HFFc6 (cell line): ENCODE measurements around the gene OLIG1. TPM values are rescaled to one million over a fixed set of nuclear protein-coding genes. Genes with fewer than 3 reads are reported as not detected.

Experiments used
- DNase-seq: peaks from one replicate; pipeline ENCODE4 v3.0.0-alpha.2; 2018
- H3K27ac Mint-ChIP-seq: 2 replicates; pipeline ENCODE4 v1.8.0; 2020; ENCODE audit warnings: mild to moderate bottlenecking, mixed read lengths
- H3K27me3 Mint-ChIP-seq: 2 replicates; pipeline ENCODE4 v1.8.0; 2021; ENCODE audit warnings: mild to moderate bottlenecking, moderate library complexity, mixed read lengths; ENCODE audit not compliant: insufficient read depth
- H3K36me3 Mint-ChIP-seq: 2 replicates; pipeline ENCODE4 v1.8.0; 2021; ENCODE audit warnings: low read depth, mixed read lengths
- H3K4me1 Mint-ChIP-seq: 2 replicates; pipeline ENCODE4 v1.8.0; 2020; ENCODE audit warnings: low read depth, mixed read lengths
- H3K4me3 Mint-ChIP-seq: 2 replicates; pipeline ENCODE4 v1.8.0; 2020; ENCODE audit warnings: mild to moderate bottlenecking, moderate library complexity, mixed read lengths
- H3K9me3 Mint-ChIP-seq: 2 replicates; pipeline ENCODE4 v1.8.0; 2020; ENCODE audit warnings: mild to moderate bottlenecking, mixed read lengths
- total RNA-seq, 6 experiments: library from RNA; stranded (reverse); fragmentation: NEBNext Ultra II Directional; extraction: Animal tissue kit (Norgen Biotek cat#: 25700); gene quantifications; 2 replicates in 1 of 6; 3 replicates in 5 of 6; pipeline ENCODE4 v1.2.3, GENCODE V29; 2021
- TF ChIP-seq, protein P1 (sequence below): fragments of 200-600 bp; sonication (generic); IDR thresholded peaks from 2 replicates; pipeline ENCODE4 v1.5.0; 2021; ENCODE audit warnings: antibody characterized with exemption, mild to moderate bottlenecking

OLIG1 gene
- total RNA-seq, 6 experiments from 2014 or later = not detected

DNA sequence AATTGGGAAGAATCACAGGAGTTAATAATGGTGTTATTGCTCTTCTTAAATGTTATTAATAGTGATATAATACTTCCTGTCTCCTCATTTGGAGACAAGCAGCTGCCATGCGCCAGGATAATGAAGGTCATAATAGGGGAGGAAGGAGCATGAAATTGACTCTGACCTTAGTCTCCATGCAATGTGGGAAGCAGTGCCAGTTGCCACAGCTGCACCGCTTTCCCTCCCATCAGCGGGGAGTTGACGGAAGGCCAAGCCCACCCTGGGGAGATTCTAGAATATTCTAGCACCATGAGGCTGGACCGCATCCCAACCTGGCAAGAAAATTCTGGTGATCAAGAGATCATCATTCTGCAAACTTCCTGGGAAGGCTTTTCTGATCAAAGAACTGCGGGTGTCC lies 11.0 kb upstream of the OLIG1 start:
- Mint-ChIP-seq H3K4me1 (no peaks in the 10 kb centered on the region), H3K27me3 (peaks cover 61% of the 10 kb centered on the region)
- TF ChIP-seq, protein P1, sequence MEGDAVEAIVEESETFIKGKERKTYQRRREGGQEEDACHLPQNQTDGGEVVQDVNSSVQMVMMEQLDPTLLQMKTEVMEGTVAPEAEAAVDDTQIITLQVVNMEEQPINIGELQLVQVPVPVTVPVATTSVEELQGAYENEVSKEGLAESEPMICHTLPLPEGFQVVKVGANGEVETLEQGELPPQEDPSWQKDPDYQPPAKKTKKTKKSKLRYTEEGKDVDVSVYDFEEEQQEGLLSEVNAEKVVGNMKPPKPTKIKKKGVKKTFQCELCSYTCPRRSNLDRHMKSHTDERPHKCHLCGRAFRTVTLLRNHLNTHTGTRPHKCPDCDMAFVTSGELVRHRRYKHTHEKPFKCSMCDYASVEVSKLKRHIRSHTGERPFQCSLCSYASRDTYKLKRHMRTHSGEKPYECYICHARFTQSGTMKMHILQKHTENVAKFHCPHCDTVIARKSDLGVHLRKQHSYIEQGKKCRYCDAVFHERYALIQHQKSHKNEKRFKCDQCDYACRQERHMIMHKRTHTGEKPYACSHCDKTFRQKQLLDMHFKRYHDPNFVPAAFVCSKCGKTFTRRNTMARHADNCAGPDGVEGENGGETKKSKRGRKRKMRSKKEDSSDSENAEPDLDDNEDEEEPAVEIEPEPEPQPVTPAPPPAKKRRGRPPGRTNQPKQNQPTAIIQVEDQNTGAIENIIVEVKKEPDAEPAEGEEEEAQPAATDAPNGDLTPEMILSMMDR = no peak

DNA sequence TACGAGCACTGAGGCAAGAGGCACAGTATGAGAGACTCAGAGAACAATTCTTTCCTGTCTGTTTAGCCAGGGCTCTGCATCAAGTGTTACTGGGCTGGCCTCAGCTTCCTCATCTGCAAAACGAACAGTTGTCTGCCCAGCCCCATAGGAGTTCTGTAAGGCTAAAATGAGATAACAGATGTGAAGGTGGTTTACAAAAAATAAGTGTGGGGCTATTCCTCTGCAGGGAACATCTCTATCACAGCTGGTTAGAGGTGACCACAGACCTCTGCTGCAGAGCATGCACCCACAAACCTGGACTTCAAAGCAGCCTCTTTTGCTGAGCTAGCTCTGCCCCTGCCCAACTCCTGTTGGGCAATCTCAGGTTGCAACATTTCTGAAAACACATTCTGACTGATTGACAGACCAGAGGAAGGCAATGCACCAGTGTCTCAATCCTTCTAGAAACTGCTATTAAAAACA lies 10.5 kb upstream of the OLIG1 start:
- TF ChIP-seq, protein P1 = no peak
- DNase-seq = no peak
- Mint-ChIP-seq H3K27me3 (peaks cover 63% of the 10 kb centered on the region), H3K36me3 (no peaks in the 10 kb centered on the region), H3K9me3 (no peaks in the 10 kb centered on the region), H3K27ac (no peak overlapping the region), H3K4me1 (no peaks in the 10 kb centered on the region), H3K4me3 (no peak overlapping the region)

More for the DNA sequence above, 11.0 kb upstream of the OLIG1 start:
- no peak overlapping the region for H3K4me3 Mint-ChIP-seq
- no peak for DNase-seq
- H3K27ac Mint-ChIP-seq = no peak overlapping the region
- no peaks in the 10 kb centered on the region for H3K9me3 Mint-ChIP-seq
- H3K36me3 Mint-ChIP-seq = no peaks in the 10 kb centered on the region

DNA sequence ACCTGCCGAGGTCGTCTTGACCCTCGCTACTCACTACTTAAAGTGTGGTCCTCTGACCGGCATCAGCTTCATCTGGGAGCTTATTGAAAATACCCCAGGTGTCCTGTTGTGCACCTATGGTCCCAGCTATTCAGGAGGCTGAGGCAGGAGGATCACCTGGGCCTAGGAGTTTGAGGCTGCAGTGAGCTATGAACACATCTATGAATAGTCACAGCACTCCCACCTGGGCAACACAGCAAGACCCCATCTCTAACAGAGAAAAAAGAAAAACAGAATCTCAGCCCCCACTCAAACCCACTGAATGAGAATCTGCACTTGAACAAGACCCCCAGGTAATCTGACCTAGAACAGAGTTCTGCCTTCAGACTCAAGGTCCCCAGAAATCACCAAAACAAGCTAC lies 8.7 kb upstream of the OLIG1 start:
- H3K4me1 Mint-ChIP-seq = no peaks in the 10 kb centered on the region
- TF ChIP-seq, protein P1 = no peak
- H3K9me3 Mint-ChIP-seq = no peaks in the 10 kb centered on the region
- peaks cover 65% of the 10 kb centered on the region for H3K27me3 Mint-ChIP-seq
- H3K4me3 Mint-ChIP-seq = no peak overlapping the region
- DNase-seq = no peak
- H3K27ac Mint-ChIP-seq = no peak overlapping the region
- H3K36me3 Mint-ChIP-seq = no peaks in the 10 kb centered on the region

GRCh38 chr21:33063375-33063883 lies 6.5 kb upstream of the OLIG1 start:
- Mint-ChIP-seq H3K9me3 (no peaks in the 10 kb centered on the region), H3K27me3 (peaks cover 65% of the 10 kb centered on the region), H3K27ac (no peak overlapping the region), H3K4me3 (no peak overlapping the region), H3K4me1 (no peaks in the 10 kb centered on the region), H3K36me3 (no peaks in the 10 kb centered on the region)
- no peak for DNase-seq
- TF ChIP-seq, protein P1 = no peak

DNA sequence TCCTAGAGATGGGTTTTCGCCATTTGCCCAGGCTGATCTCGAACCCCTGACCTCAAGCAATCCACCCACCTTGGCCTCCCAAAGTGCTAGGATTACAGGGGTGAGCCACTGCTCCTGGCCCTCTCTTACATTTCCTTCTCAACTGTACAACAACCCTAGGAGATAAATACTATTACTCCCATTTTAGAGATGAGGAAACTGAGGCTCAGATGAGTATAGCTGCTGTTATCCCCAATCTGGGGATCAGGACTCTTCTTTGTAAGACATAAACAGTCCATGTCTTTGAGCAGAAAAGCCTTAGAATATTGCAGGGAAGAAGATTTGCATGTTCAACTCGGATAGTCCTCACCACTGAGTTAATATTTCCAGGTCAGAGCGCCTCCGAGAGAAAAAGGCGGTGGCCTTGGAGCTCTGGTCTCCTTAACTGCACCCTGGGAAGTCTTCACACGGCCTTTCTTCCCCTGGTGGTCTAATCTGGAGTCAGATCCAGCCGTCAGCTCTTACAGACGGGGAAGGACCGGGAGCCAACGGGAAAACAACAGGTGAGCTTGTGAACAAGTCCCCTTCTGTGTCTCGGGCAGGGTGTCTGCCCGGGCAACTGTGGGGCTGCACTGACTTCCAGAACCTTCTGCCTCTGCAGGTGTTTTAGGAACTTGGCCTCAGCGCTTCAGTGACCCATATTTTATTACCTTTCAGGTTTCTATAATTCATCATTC lies 5.9 kb upstream of the OLIG1 start:
- H3K27me3 Mint-ChIP-seq = peaks cover 69% of the 10 kb centered on the region

More for the DNA sequence above, 5.9 kb upstream of the OLIG1 start:
- H3K9me3 Mint-ChIP-seq = peaks cover 2% of the 10 kb centered on the region
- no peaks in the 10 kb centered on the region for H3K4me1 Mint-ChIP-seq
- DNase-seq = no peak
- TF ChIP-seq, protein P1 = no peak
- H3K4me3 Mint-ChIP-seq = no peak overlapping the region
- H3K27ac Mint-ChIP-seq = no peak overlapping the region
- peaks cover 2% of the 10 kb centered on the region for H3K36me3 Mint-ChIP-seq
